HL-60 (cell line): ENCODE results near the gene TMEM82.

Source experiments
- CTCF ChIP-seq: IDR thresholded peaks from one replicate; pipeline ENCODE4 v1.5.1; 2011; ENCODE audit warnings: low read length, control low read depth, inconsistent platforms; ENCODE audit not compliant: insufficient read depth
- POLR2AphosphoS5 ChIP-seq: IDR thresholded peaks from 2 replicates; pipeline ENCODE4 v1.6.1; 2012; ENCODE audit warnings: low read depth
- REST ChIP-seq: IDR thresholded peaks from 2 replicates; pipeline ENCODE4 v1.6.1; 2012; ENCODE audit warnings: low read depth; ENCODE audit not compliant: insufficient replicate concordance
- SPI1 ChIP-seq: IDR thresholded peaks from 2 replicates; pipeline ENCODE4 v1.6.1; 2012; ENCODE audit warnings: low read depth, mild to moderate bottlenecking, borderline replicate concordance

- TF ChIP-seq CTCF (no peak), POLR2AphosphoS5 (no peak), SPI1 (no peak), REST (no peak)
Observed at GRCh38 chr1:15701784-15702183, 40.5 kb upstream of the TMEM82 start.
